AG10803 (cell line): ENCODE measurements around the gene HLA-DRB1.
"Not testable (repeated sequence)": the region's sequence is repeated elsewhere in the genome, so short reads cannot be mapped to it uniquely, and the experiment has no call there.

Experiments
- DNase-seq: peaks from one replicate; pipeline ENCODE4 v3.0.0; 2010; ENCODE audit warnings: low read depth
- H3K4me3 ChIP-seq: 2 replicates; pipeline ENCODE4 v1.5.1; 2011; ENCODE audit warnings: mild to moderate bottlenecking, low read length, control low read depth
- CTCF ChIP-seq: conservative IDR thresholded peaks from 2 replicates; pipeline ENCODE4 v1.5.1; 2011; ENCODE audit warnings: mild to moderate bottlenecking, low read length, control low read depth, inconsistent platforms

HLA-DRB1 gene

GRCh38 chr6:32589596-32590449 is at the start of gene HLA-DRB1:
TSS of gene HLA-DRB1 (minus strand) at chr6:32589848. CDS start at chr6:32589742, 106 bp downstream.
- H3K4me3 ChIP-seq: no peak within 1 kb of the TSS
- peak; percentile 3 for DNase-seq
- no peak for TF ChIP-seq CTCF

GRCh38 chr6:32638532-32639219 is 49.0 kb upstream of the HLA-DRB1 start:
- no peak overlapping the region for H3K4me3 ChIP-seq
- DNase-seq: no peak
- TF ChIP-seq CTCF: no peak

GRCh38 chr6:32637883-32638282 is 48.2 kb upstream of the HLA-DRB1 start:
- TF ChIP-seq CTCF: no peak
- H3K4me3 ChIP-seq: no peak overlapping the region
- DNase-seq: no peak

GRCh38 chr6:32637219-32637880 is 47.7 kb upstream of the HLA-DRB1 start, which contains the start of gene HLA-DQA1:
TSS of gene HLA-DQA1 (plus strand) at chr6:32637406. CDS start at chr6:32637459, 53 bp downstream.
- TF ChIP-seq CTCF: no peak
- DNase-seq: no peak
- H3K4me3 ChIP-seq: no peak within 1 kb of the TSS

- TF ChIP-seq CTCF: no peak
- H3K4me3 ChIP-seq: no peak overlapping the region
- no peak for DNase-seq
Observed at GRCh38 chr6:32635526-32636123, 46.0 kb upstream of the HLA-DRB1 start.

GRCh38 chr6:32629793-32630192 is 40.1 kb upstream of the HLA-DRB1 start:
- not testable (repeated sequence) for H3K4me3 ChIP-seq, DNase-seq

- no peak for TF ChIP-seq CTCF
- no peak overlapping the region for H3K4me3 ChIP-seq
- DNase-seq: peak; percentile 6
Observed at GRCh38 chr6:32627831-32628230, 38.2 kb upstream of the HLA-DRB1 start.
